A549 (cell line): ENCODE measurements around the gene DLX6. TPM values are rescaled to one million over a fixed set of nuclear protein-coding genes. Genes with fewer than 3 reads are reported as not detected.

Experiments used
- ATAC-seq, 2 experiments: fragments of 200-7000 bp in 1 of 2; fragments of >200 bp in 1 of 2; cut with Nextera tagmentation in 1 of 2; cut with Tn5 transposase in 1 of 2; 3 replicates each; pipeline versions ENCODE4 v1.8.0 to v1.9.1; 2018 to 2020; ENCODE audit warnings: mild to moderate bottlenecking in 1 of 2, moderate library complexity in 1 of 2
- CTCF ChIA-PET: fragments of 300-600 bp; sonication (Branson Sonifier 250); formaldehyde crosslinking; extraction: SDS; loops from one replicate; lab custom pipeline; 2021; ENCODE audit warnings: antibody characterized with exemption, inconsistent platforms; lab: Yijun Ruan, JAX
- POLR2A ChIA-PET: fragments of 350-600 bp; formaldehyde crosslinking; extraction: SDS; loops from one replicate; lab custom pipeline; 2021; ENCODE audit warnings: antibody characterized with exemption, inconsistent platforms; lab: Yijun Ruan, JAX
- DNase-seq, 2 experiments: peaks; one replicate each; pipeline versions ENCODE4 v3.0.0 to v3.0.0-alpha.2; 2011 to 2016; ENCODE audit warnings: low read depth in 1 of 2, low spot score in 1 of 2
- FAIRE-seq: peaks from 2 replicates; lab custom pipeline; 2011; peaks lifted over from hg19 to GRCh38; lab: Jason Lieb, UNC
- H3K27ac ChIP-seq, 2 experiments: fragments of >200 bp; sonication (Bioruptor Twin); formaldehyde crosslinking; 3 replicates each; pipeline ENCODE4 v1.5.1; 2016 to 2017
- H3K4me1 ChIP-seq: fragments of >200 bp; sonication (Bioruptor Twin); formaldehyde crosslinking; 3 replicates; pipeline ENCODE4 v1.6.1; 2016
- H3K4me2 ChIP-seq: fragments of >200 bp; sonication (Bioruptor Twin); formaldehyde crosslinking; 3 replicates; pipeline ENCODE4 v1.6.1; 2016
- H3K4me3 ChIP-seq: fragments of >200 bp; sonication (Bioruptor Twin); formaldehyde crosslinking; 3 replicates; pipeline ENCODE4 v1.5.1; 2016
- H3K9me3 ChIP-seq: fragments of >200 bp; sonication (Bioruptor Twin); formaldehyde crosslinking; 3 replicates; pipeline ENCODE4 v1.6.1; 2016
- EHMT2 ChIP-seq: fragments of 200-600 bp; sonication (generic); IDR thresholded peaks from 2 replicates; pipeline ENCODE4 v1.6.1; 2016; ENCODE audit warnings: antibody characterized with exemption, low read depth, mild to moderate bottlenecking, moderate library complexity
- FOXS1 ChIP-seq: fragments of 250-450 bp; sonication (Bioruptor Pico); IDR thresholded peaks from 2 replicates; pipeline ENCODE4 v1.5.0; 2020; ENCODE audit warnings: mild to moderate bottlenecking, moderate library complexity
- HDAC2 ChIP-seq: fragments of 200-600 bp; sonication (generic); IDR thresholded peaks from 2 replicates; pipeline ENCODE4 v1.6.1; 2016
- HOXA7 ChIP-seq: fragments of 250-450 bp; sonication (Bioruptor Pico); IDR thresholded peaks from 2 replicates; pipeline ENCODE4 v1.5.0; 2020; ENCODE audit warnings: mild to moderate bottlenecking, moderate library complexity
- HOXB5 ChIP-seq: fragments of 250-450 bp; sonication (Bioruptor Pico); IDR thresholded peaks from 2 replicates; pipeline ENCODE4 v1.5.0; 2020; ENCODE audit warnings: mild to moderate bottlenecking, moderate library complexity
- MAZ ChIP-seq: fragments of 150-350 bp; IDR thresholded peaks from 2 replicates; pipeline ENCODE4 v1.6.1; 2014; ENCODE audit warnings: antibody characterized with exemption, low read depth, low read length, borderline replicate concordance
- MYC ChIP-seq: IDR thresholded peaks from 2 replicates; pipeline ENCODE4 v1.6.1; 2012; ENCODE audit warnings: mild to moderate bottlenecking, inconsistent platforms, low read length, improper control_type of control experiment, borderline replicate concordance
- POLR2AphosphoS2 ChIP-seq: conservative IDR thresholded peaks from 2 replicates; pipeline ENCODE4 v1.6.1; 2012; ENCODE audit warnings: low read length, improper control_type of control experiment, inconsistent platforms
- RAD21 ChIP-seq, 2 experiments: fragments of >200 bp in 1 of 2; sonication (Bioruptor Twin) in 1 of 2; formaldehyde crosslinking in 1 of 2; IDR thresholded peaks in 1 of 2; conservative IDR thresholded peaks in 1 of 2; 2 replicates in 1 of 2; 3 replicates in 1 of 2; pipeline ENCODE4 v1.6.1; 2012 to 2018; ENCODE audit warnings: inconsistent platforms in 1 of 2
- RARB ChIP-seq: fragments of 250-450 bp; sonication (Bioruptor Pico); IDR thresholded peaks from 2 replicates; pipeline ENCODE4 v1.8.0; 2021; ENCODE audit warnings: mild to moderate bottlenecking, moderate library complexity
- SMC3 ChIP-seq: fragments of >200 bp; sonication (Bioruptor Twin); formaldehyde crosslinking; IDR thresholded peaks from 3 replicates; pipeline ENCODE4 v1.6.1; 2018; ENCODE audit warnings: inconsistent platforms
- SREBF2 ChIP-seq: fragments of 450-650 bp; IDR thresholded peaks from 2 replicates; pipeline ENCODE4 v1.6.1; 2014; ENCODE audit warnings: mild to moderate bottlenecking, moderate library complexity
- TP53 ChIP-seq: fragments of 250-450 bp; sonication (Bioruptor Pico); IDR thresholded peaks from 2 replicates; pipeline ENCODE4 v1.5.0; 2021; ENCODE audit warnings: mild to moderate bottlenecking, moderate library complexity
- ZC3H11A ChIP-seq: fragments of 450-650 bp; IDR thresholded peaks from 2 replicates; pipeline ENCODE4 v1.6.1; 2014; ENCODE audit warnings: antibody characterized with exemption, mild to moderate bottlenecking
- ZNF302 ChIP-seq: fragments of 250-450 bp; sonication (Bioruptor Pico); IDR thresholded peaks from 2 replicates; pipeline ENCODE4 v1.9.0; 2021; ENCODE audit warnings: inconsistent platforms, mild to moderate bottlenecking, moderate library complexity
- ZSCAN20 ChIP-seq: fragments of 250-450 bp; sonication (Bioruptor Pico); IDR thresholded peaks from 2 replicates; pipeline ENCODE4 v1.8.0; 2022; ENCODE audit warnings: mild to moderate bottlenecking, moderate library complexity
- WGBS: methylation state at CpG from one replicate; pipeline ENCODE4 v1.1.6; 2017; ENCODE audit errors: missing lambda C conversion rate; 5-methylcytosine and 5-hydroxymethylcytosine counted together
- polyA plus RNA-seq, 4 experiments: library from polyadenylated mRNA; depleted of rRNA in 3 of 4; stranded (reverse); fragments of >200 nt; fragmentation: RNase III in 1 of 4; extraction: RNeasy Plus Mini Kit Qiagen cat#74134 plus additional on column Dnase treatment in 1 of 4; gene quantifications; 2 replicates in 3 of 4; 3 replicates in 1 of 4; pipeline ENCODE4 v1.2.3, GENCODE V29; 2011 to 2017
- TF ChIP-seq, protein P1 (sequence below): IDR thresholded peaks from 2 replicates; pipeline ENCODE4 v1.6.1; 2012; ENCODE audit warnings: low read depth, borderline replicate concordance
- TF ChIP-seq, protein P2 (sequence below): IDR thresholded peaks from 2 replicates; pipeline ENCODE4 v1.6.1; 2012
- TF ChIP-seq, protein P3 (sequence below): fragments of 200-600 bp; sonication (generic); IDR thresholded peaks from 2 replicates; pipeline ENCODE4 v1.6.1; 2016; ENCODE audit warnings: antibody characterized with exemption, mild to moderate bottlenecking, moderate library complexity

The DLX6 gene
- polyA plus RNA-seq, 2 of the 4 experiments (the other 2 are of a cell fraction): not detected

DNA sequence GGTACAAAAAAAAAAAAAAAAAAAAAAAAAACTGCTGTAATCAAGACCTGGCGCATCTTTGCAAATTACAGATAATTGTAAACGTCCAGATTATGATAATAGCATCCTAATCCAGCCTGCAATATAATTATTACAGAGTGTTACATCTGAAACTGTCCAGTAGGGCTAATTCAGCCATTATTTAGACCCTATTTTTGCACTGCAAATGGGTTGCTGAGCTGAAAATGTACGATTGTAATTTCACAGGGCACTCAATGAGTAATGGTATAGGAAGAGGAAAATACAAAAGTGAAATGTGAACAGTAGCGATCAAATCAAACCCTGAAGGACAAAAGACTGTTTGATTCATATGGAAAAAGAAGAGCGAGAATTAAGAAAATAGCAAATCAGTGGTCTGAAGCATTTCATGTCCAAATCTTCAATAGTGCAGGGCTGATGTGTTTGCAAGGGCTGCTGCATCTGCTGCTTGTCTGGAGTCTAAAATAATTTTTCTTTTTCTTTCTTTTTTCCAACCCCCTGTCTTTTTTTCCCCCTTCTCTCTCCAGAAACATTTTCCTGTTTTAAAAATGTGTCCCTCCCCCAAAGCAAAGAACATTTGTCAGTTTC, 8.9 kb downstream of the DLX6 start:
- Histone ChIP-seq H3K9me3 (0 out of 3 replicates have a peak, but pooled peaks cover 3% of the 10 kb centered on the region), H3K4me2 (no peak overlapping the region), H3K4me3 (no peak overlapping the region), H3K27ac (no peak overlapping the region), H3K4me1 (peaks cover 9% of the 10 kb centered on the region; the same call in 2 of the 3 replicates)
- FAIRE-seq: no peak
- ATAC-seq: no peak
- POLR2A ChIA-PET: no interaction called here
- TF ChIP-seq FOXS1 (CRISPR knock-in tag) (no peak), RARB (no peak), ZC3H11A (no peak), HOXA7 (CRISPR knock-in tag) (no peak), ZSCAN20 (no peak), SREBF2 (no peak)
- TF ChIP-seq, protein P1, sequence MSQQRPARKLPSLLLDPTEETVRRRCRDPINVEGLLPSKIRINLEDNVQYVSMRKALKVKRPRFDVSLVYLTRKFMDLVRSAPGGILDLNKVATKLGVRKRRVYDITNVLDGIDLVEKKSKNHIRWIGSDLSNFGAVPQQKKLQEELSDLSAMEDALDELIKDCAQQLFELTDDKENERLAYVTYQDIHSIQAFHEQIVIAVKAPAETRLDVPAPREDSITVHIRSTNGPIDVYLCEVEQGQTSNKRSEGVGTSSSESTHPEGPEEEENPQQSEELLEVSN: no peak
- no peak for DNase-seq
- 6% methylated on average over 5 of the region's 5 CpGs for WGBS
- CTCF ChIA-PET: interaction anchor here (0.6 kb wide), 1 partner anchor 1424 kb away, joined by 6 read pairs; no protein-coding TSS in a partner anchor

DNA sequence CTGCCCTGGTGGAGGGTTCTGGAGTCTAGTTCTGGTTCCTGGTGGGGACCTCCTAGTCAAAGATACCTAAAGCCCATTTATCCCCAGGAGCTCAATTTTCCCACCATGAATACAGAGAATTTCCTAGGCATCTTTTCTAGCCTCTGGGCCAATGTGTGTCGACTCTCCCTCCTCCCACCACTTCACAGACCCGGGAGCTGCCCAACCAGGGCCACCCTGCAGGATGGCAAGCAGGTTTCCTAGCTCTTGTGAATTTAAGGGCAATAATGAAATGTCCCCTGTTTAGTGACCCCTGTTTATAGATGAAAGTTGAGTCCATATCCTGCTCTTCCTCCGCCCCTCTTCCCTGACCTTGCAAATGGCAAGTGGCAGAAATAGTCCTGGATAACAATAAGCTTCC, 9.9 kb downstream of the DLX6 start:
- 2% methylated on average over 3 of the region's 3 CpGs for WGBS
- CTCF ChIA-PET: interaction anchor here (1.2 to 5.3 kb wide), 3 partner anchors 12 to 1099 kb away, joined by 3 to 40 read pairs (median 3); no protein-coding TSS in a partner anchor
- POLR2A ChIA-PET: no interaction called here

DNA sequence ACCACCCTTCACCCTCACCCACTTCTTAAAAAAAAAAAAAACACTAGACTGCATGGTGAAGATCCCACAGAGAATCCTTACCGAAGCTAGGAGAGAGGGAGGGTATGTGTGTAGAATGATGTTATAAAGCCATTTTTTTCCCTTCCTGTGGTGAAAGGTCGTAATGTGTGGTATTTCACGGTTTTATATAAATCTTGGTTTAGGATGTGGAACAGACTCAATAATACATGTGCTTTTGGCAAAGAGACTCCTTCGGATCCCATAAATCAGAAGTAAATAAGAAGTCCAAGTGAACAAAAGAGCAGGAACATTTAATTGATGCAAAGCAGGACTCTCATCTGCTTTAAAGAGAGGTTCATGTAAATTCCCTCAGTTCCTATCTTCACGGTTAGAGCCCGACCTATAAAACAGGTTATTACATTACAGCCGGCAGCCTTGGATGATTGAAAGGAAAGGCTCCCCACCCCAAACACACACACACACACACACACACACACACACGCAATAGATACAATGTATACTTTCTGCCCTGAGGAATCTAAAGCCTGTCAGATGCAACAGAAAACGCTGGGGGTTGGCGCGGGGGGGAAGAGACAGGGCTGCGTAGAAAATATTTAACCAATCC, 10.5 kb downstream of the DLX6 start:
- peak overlapping the region; percentile 82 for H3K4me2 ChIP-seq
- no peak; a peak in 1 of 6 replicates for ATAC-seq

More for the DNA sequence above, 9.9 kb downstream of the DLX6 start:
- H3K27ac ChIP-seq: no peak overlapping the region
- no peak overlapping the region for H3K4me3 ChIP-seq
- H3K9me3 ChIP-seq: 0 out of 3 replicates have a peak, but pooled peaks cover 3% of the 10 kb centered on the region
- no peak overlapping the region for H3K4me2 ChIP-seq
- ATAC-seq (no peak), DNase-seq (no peak), FAIRE-seq (no peak)
- H3K4me1 ChIP-seq: peaks cover 9% of the 10 kb centered on the region; the same call in 2 of the 3 replicates
- TF ChIP-seq ZNF302 (CRISPR knock-in tag): no peak
- TF ChIP-seq RARB: no peak
- TF ChIP-seq MAZ: no peak
- no peak for TF ChIP-seq HDAC2
- TF ChIP-seq, protein P2, sequence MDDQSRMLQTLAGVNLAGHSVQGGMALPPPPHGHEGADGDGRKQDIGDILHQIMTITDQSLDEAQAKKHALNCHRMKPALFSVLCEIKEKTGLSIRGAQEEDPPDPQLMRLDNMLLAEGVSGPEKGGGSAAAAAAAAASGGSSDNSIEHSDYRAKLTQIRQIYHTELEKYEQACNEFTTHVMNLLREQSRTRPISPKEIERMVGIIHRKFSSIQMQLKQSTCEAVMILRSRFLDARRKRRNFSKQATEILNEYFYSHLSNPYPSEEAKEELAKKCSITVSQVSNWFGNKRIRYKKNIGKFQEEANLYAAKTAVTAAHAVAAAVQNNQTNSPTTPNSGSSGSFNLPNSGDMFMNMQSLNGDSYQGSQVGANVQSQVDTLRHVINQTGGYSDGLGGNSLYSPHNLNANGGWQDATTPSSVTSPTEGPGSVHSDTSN: no peak
- TF ChIP-seq EHMT2: no peak

DNA sequence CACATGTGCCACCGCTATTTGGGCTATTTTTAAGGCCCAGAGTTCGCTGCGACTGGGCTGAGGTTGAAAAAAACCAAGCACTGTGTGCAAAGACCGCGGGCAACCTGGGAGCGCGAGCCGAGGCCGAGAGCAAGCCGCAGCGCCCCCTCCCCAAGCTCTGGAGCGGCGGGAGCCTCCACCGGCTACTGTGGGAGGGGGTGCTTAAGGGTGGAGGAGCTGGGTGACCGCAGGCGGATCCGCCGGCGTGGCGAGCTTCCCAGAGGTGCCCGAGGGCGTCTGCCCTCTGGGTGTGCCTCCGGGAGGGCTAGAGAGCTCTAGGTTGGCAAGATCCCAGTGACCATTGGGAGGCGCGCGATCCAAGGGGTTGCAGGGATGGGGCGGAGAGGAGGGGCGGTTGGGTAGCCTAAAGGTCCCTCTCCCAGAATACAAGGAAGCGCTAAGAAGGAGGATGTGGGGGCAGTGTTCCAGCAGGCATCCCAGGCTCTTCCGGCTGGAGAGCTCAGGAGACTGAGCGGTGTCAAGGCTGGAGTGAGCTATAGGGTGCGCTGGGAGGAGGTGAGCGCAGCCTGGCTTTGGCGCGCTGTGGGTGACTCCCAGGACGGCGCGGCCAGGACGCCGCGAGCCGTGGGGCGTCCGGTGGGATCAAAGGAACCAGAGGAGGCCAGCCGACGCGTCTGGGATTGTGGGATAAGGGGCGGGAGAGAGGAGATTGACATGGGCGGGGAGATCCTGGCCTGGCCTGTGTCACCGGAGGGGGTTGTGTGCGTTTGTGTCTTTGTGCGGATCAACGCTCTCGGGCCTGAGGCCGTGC, 11.2 kb downstream of the DLX6 start:
- DNase-seq (peak in 1 of 2 experiments; percentile 19), FAIRE-seq (no peak)
- H3K27ac ChIP-seq: no peak overlapping the region
- H3K4me1 ChIP-seq: peaks cover 9% of the 10 kb centered on the region; the same call in 2 of the 3 replicates
- 0 out of 5 replicates have a peak, but pooled peaks of 1 of the 2 experiments have one; percentile 3 for TF ChIP-seq RAD21 (conservative IDR thresholded peaks at IDR 0.05 in 1 of 2, IDR thresholded peaks at IDR 0.05 in 1 of 2)
- TF ChIP-seq, protein P3, sequence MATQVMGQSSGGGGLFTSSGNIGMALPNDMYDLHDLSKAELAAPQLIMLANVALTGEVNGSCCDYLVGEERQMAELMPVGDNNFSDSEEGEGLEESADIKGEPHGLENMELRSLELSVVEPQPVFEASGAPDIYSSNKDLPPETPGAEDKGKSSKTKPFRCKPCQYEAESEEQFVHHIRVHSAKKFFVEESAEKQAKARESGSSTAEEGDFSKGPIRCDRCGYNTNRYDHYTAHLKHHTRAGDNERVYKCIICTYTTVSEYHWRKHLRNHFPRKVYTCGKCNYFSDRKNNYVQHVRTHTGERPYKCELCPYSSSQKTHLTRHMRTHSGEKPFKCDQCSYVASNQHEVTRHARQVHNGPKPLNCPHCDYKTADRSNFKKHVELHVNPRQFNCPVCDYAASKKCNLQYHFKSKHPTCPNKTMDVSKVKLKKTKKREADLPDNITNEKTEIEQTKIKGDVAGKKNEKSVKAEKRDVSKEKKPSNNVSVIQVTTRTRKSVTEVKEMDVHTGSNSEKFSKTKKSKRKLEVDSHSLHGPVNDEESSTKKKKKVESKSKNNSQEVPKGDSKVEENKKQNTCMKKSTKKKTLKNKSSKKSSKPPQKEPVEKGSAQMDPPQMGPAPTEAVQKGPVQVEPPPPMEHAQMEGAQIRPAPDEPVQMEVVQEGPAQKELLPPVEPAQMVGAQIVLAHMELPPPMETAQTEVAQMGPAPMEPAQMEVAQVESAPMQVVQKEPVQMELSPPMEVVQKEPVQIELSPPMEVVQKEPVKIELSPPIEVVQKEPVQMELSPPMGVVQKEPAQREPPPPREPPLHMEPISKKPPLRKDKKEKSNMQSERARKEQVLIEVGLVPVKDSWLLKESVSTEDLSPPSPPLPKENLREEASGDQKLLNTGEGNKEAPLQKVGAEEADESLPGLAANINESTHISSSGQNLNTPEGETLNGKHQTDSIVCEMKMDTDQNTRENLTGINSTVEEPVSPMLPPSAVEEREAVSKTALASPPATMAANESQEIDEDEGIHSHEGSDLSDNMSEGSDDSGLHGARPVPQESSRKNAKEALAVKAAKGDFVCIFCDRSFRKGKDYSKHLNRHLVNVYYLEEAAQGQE: no peak
- TF ChIP-seq, all 56 proteins: peak for 1
- Histone ChIP-seq H3K4me2 (peak overlapping the region; percentile 82), H3K9me3 (0 out of 3 replicates have a peak, but pooled peaks cover 3% of the 10 kb centered on the region), H3K4me3 (peak overlapping the region; percentile 33)
- POLR2A ChIA-PET: no interaction called here
- CTCF ChIA-PET: interaction anchor here (0.6 to 5.3 kb wide), 2 partner anchors 11 to 129 kb away, joined by 3 to 40 read pairs; no protein-coding TSS in a partner anchor
- WGBS: 11% methylated on average over 41 of the region's 55 CpGs
- peak; percentile 67 to 83 for ATAC-seq

More for the DNA sequence above, 10.5 kb downstream of the DLX6 start:
- 0 out of 3 replicates have a peak, but pooled peaks cover 3% of the 10 kb centered on the region for H3K9me3 ChIP-seq
- H3K27ac ChIP-seq: no peak overlapping the region
- peak overlapping the region; percentile 33; the same call in 1 of the 3 replicates for H3K4me3 ChIP-seq
- H3K4me1 ChIP-seq: peaks cover 9% of the 10 kb centered on the region; the same call in 2 of the 3 replicates
- CTCF ChIA-PET: interaction anchor here (0.6 to 5.3 kb wide), 5 partner anchors 12 to 1099 kb away, joined by 3 to 40 read pairs (median 3); no protein-coding TSS in a partner anchor
- 2% methylated on average over 12 of the region's 12 CpGs for WGBS
- POLR2A ChIA-PET: no interaction called here
- no peak for DNase-seq
- FAIRE-seq: no peak
- no peak for TF ChIP-seq SMC3
- no peak for TF ChIP-seq POLR2AphosphoS2
- TF ChIP-seq HOXA7 (CRISPR knock-in tag): no peak
- no peak for TF ChIP-seq TP53 (CRISPR knock-in tag)
- no peak for TF ChIP-seq HOXB5 (CRISPR knock-in tag)
- no peak for TF ChIP-seq MYC
